Mesendoderm (in vitro differentiated cells): ENCODE results near the gene EGFLAM.

Source experiments
- DNase-seq: peaks from one replicate; pipeline ENCODE4 v3.0.0; 2013
- H2AK5ac ChIP-seq: 2 replicates; pipeline ENCODE4 v1.6.1; 2013; ENCODE audit warnings: low read length, inconsistent platforms
- H2BK120ac ChIP-seq: 2 replicates; pipeline ENCODE4 v1.6.1; 2013; ENCODE audit warnings: low read depth, mild to moderate bottlenecking, low read length, moderate library complexity, mixed read lengths
- H2BK15ac ChIP-seq: replicated peaks from 2 replicates; pipeline ENCODE4 v1.6.1; 2013; ENCODE audit warnings: low read depth, mild to moderate bottlenecking, moderate library complexity
- H2BK5ac ChIP-seq: 2 replicates; pipeline ENCODE4 v1.6.1; 2013; ENCODE audit warnings: low read length, inconsistent platforms
- H3K18ac ChIP-seq: 2 replicates; pipeline ENCODE4 v1.6.1; 2013; ENCODE audit warnings: mild to moderate bottlenecking, low read length, mixed read lengths
- H3K23ac ChIP-seq: one replicate; pipeline ENCODE4 v1.6.1; 2013; ENCODE audit warnings: low read length
- H3K27ac ChIP-seq: 2 replicates; pipeline ENCODE4 v1.5.1; 2013; ENCODE audit warnings: low read depth, mild to moderate bottlenecking, inconsistent platforms, low read length, moderate library complexity
- H3K27me3 ChIP-seq: 2 replicates; pipeline ENCODE4 v1.6.1; 2013; ENCODE audit warnings: low read length, control low read depth, mild to moderate bottlenecking, inconsistent platforms; ENCODE audit not compliant: insufficient read depth, poor library complexity
- H3K36me3 ChIP-seq: 2 replicates; pipeline ENCODE4 v1.6.1; 2013; ENCODE audit warnings: low read length, inconsistent platforms; ENCODE audit not compliant: control insufficient read depth, insufficient read depth
- H3K4ac ChIP-seq: one replicate; pipeline ENCODE4 v1.6.1; 2013; ENCODE audit warnings: low read depth, mild to moderate bottlenecking, low read length, moderate library complexity
- H3K4me1 ChIP-seq: 2 replicates; pipeline ENCODE4 v1.6.1; 2013; ENCODE audit warnings: low read depth, low read length, inconsistent platforms; ENCODE audit not compliant: control insufficient read depth
- H3K4me2 ChIP-seq: 2 replicates; pipeline ENCODE4 v1.6.1; 2013; ENCODE audit warnings: low read length
- H3K4me3 ChIP-seq: 2 replicates; pipeline ENCODE4 v1.5.1; 2013; ENCODE audit warnings: mild to moderate bottlenecking, low read length
- H3K56ac ChIP-seq: one replicate; pipeline ENCODE4 v1.6.1; 2013; ENCODE audit warnings: low read length
- H3K79me1 ChIP-seq: 2 replicates; pipeline ENCODE4 v1.6.1; 2013; ENCODE audit warnings: low read length, inconsistent platforms
- H3K79me2 ChIP-seq: 2 replicates; pipeline ENCODE4 v1.6.1; 2013; ENCODE audit warnings: mild to moderate bottlenecking, low read length; ENCODE audit not compliant: control insufficient read depth, insufficient read depth
- H3K9ac ChIP-seq: 2 replicates; pipeline ENCODE4 v1.6.1; 2013; ENCODE audit warnings: low read length, inconsistent platforms
- H4K5ac ChIP-seq: one replicate; pipeline ENCODE4 v1.6.1; 2013; ENCODE audit warnings: low read length
- H4K8ac ChIP-seq: one replicate; pipeline ENCODE4 v1.6.1; 2013; ENCODE audit warnings: low read depth, mild to moderate bottlenecking, control low read depth, low read length, moderate library complexity
- WGBS: extraction: QIAGEN DNeasy Blood & Tissue Kit; methylation state at CpG from one replicate; pipeline ENCODE4 v1.1.7; 2013; ENCODE audit warnings: low lambda C conversion rate, missing lambda C conversion rate; ENCODE audit not compliant: insufficient coverage; ENCODE audit errors: extremely low coverage; 5-methylcytosine and 5-hydroxymethylcytosine counted together

Gene EGFLAM

GRCh38 chr5:38494763-38495162 lies 236.4 kb downstream of the EGFLAM start:
- Histone ChIP-seq H3K4ac (no peak overlapping the region), H3K79me2 (no peaks in the 10 kb centered on the region), H3K27me3 (no peaks in the 10 kb centered on the region), H3K18ac (no peak overlapping the region), H2BK15ac (no peak overlapping the region), H4K8ac (no peak overlapping the region), H2BK120ac (no peak overlapping the region), H3K4me2 (no peak overlapping the region), H2BK5ac (no peak overlapping the region), H3K79me1 (no peaks in the 10 kb centered on the region), H3K23ac (no peak overlapping the region), H3K27ac (no peak overlapping the region), H2AK5ac (no peak overlapping the region), H3K9ac (no peak overlapping the region), H3K56ac (no peak overlapping the region), H3K36me3 (peaks cover 6% of the 10 kb centered on the region), H3K4me3 (no peak overlapping the region), H4K5ac (no peak overlapping the region), H3K4me1 (no peaks in the 10 kb centered on the region)
- no peak for DNase-seq
- WGBS = no CpG with 5 or more reads among the region's 7 CpGs

GRCh38 chr5:38497946-38498345 lies 239.6 kb downstream of the EGFLAM start:
- H2BK15ac ChIP-seq = no peak overlapping the region
- H4K8ac ChIP-seq = no peak overlapping the region
- H3K27me3 ChIP-seq = no peaks in the 10 kb centered on the region
- no peak overlapping the region for H3K27ac ChIP-seq
- H3K56ac ChIP-seq = no peak overlapping the region
- no peak overlapping the region for H4K5ac ChIP-seq
- H3K4me2 ChIP-seq = no peak overlapping the region
- H3K79me1 ChIP-seq = no peaks in the 10 kb centered on the region
- no peak overlapping the region for H3K23ac ChIP-seq
- H3K4ac ChIP-seq = no peak overlapping the region
- H3K4me1 ChIP-seq = no peaks in the 10 kb centered on the region
- no peak overlapping the region for H3K18ac ChIP-seq
- H3K36me3 ChIP-seq = peaks cover under 1% of the 10 kb centered on the region
- no peak overlapping the region for H2AK5ac ChIP-seq
- no CpG with 5 or more reads among the region's 2 CpGs for WGBS
- H3K9ac ChIP-seq = no peak overlapping the region
- H3K4me3 ChIP-seq = no peak overlapping the region
- DNase-seq = peak; percentile 67
- H2BK120ac ChIP-seq = no peak overlapping the region
- no peak overlapping the region for H2BK5ac ChIP-seq
- no peaks in the 10 kb centered on the region for H3K79me2 ChIP-seq

DNA sequence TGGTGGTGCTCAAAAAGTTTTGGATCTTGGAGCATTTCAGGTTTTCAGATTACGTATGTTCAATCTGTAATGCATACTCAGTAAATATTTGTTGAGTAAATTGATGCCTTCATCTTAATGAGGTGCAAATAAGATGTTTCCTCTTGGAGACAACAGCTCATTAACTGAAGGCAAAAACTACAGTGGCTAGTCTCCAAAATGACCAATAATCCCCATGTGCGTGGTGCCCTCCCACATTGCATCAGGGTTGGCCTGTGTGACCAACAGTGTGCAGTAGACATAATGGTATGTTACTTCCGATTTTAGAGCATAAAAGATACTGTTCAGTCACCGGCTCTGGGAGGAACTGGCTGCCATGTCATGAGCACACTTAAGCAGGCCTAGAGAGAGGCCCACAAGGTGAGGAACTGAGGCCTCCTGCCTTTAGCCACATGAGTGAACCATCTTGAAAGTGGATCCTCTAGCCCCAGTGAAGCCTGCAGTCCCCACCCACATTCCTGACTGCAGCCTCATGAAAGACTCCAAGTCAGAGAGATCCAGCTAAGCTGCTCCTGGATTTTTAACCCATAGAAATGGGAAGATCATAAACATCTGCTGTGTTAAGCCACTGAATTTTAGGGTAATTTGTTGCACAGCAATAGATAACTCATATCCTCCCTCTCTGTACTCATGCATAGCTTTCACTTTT lies 242.4 kb downstream of the EGFLAM start:
- Histone ChIP-seq H3K4me1 (no peaks in the 10 kb centered on the region), H2BK120ac (no peak overlapping the region), H2AK5ac (no peak overlapping the region), H2BK15ac (no peak overlapping the region), H3K18ac (no peak overlapping the region), H3K4me3 (no peak overlapping the region), H3K56ac (no peak overlapping the region), H3K79me2 (no peaks in the 10 kb centered on the region), H3K27ac (no peak overlapping the region), H2BK5ac (no peak overlapping the region), H3K23ac (no peak overlapping the region), H3K79me1 (no peaks in the 10 kb centered on the region), H3K4me2 (no peak overlapping the region), H3K27me3 (no peaks in the 10 kb centered on the region), H4K5ac (no peak overlapping the region), H4K8ac (no peak overlapping the region), H3K36me3 (no peaks in the 10 kb centered on the region), H3K4ac (no peak overlapping the region), H3K9ac (no peak overlapping the region)
- no CpG with 5 or more reads among the region's 4 CpGs for WGBS
- DNase-seq = peak; percentile 68

DNA sequence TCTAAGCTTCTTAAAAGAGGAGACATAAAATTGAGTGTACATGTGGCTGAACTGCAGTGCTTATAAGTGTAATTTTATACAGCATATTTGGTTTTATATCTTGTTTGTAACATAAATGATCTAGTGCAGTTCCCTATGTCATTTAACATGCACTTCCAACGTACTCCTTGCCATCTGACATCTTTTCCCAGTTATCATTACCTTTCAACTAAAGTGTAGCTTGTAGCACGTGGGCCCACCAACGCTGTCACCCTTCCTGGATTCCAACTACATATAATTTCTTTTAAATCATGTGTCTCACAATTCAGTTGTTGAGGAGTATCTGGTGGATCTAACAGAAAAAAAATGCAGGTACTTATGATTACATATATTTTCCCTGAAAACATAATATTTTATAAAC lies 247.9 kb downstream of the EGFLAM start:
- DNase-seq = no peak
- H3K56ac ChIP-seq = no peak overlapping the region
- no peak overlapping the region for H2BK120ac ChIP-seq
- H3K79me1 ChIP-seq = no peaks in the 10 kb centered on the region
- no peaks in the 10 kb centered on the region for H3K79me2 ChIP-seq
- no peak overlapping the region for H3K4me2 ChIP-seq
- no peak overlapping the region for H3K18ac ChIP-seq
- H2BK5ac ChIP-seq = no peak overlapping the region
- no peak overlapping the region for H3K4me3 ChIP-seq
- no peak overlapping the region for H2AK5ac ChIP-seq
- no peak overlapping the region for H3K27ac ChIP-seq
- no peak overlapping the region for H3K23ac ChIP-seq
- H2BK15ac ChIP-seq = no peak overlapping the region
- no peak overlapping the region for H3K4ac ChIP-seq
- H3K9ac ChIP-seq = no peak overlapping the region
- no peak overlapping the region for H4K5ac ChIP-seq
- H3K36me3 ChIP-seq = no peaks in the 10 kb centered on the region
- H4K8ac ChIP-seq = no peak overlapping the region
- no CpG with 5 or more reads among the region's 3 CpGs for WGBS
- H3K27me3 ChIP-seq = no peaks in the 10 kb centered on the region
- no peaks in the 10 kb centered on the region for H3K4me1 ChIP-seq

GRCh38 chr5:38509185-38509584 lies 250.8 kb downstream of the EGFLAM start:
- Histone ChIP-seq H3K4ac (no peak overlapping the region), H3K36me3 (no peaks in the 10 kb centered on the region), H3K27ac (no peak overlapping the region), H3K4me1 (no peaks in the 10 kb centered on the region), H3K4me2 (no peak overlapping the region), H4K5ac (no peak overlapping the region), H3K56ac (no peak overlapping the region), H3K4me3 (no peak overlapping the region), H3K79me1 (no peaks in the 10 kb centered on the region), H3K18ac (no peak overlapping the region), H2BK15ac (no peak overlapping the region), H2BK120ac (no peak overlapping the region), H3K27me3 (no peaks in the 10 kb centered on the region), H3K9ac (no peak overlapping the region), H3K79me2 (no peaks in the 10 kb centered on the region), H2BK5ac (no peak overlapping the region), H3K23ac (no peak overlapping the region), H2AK5ac (no peak overlapping the region), H4K8ac (no peak overlapping the region)
- no CpG with 5 or more reads among the region's 5 CpGs for WGBS
- no peak for DNase-seq
